Measurements from ENCODE around the gene SYF2. TPM values are rescaled to one million over a fixed set of nuclear protein-coding genes. Genes with fewer than 3 reads are reported as not detected.

The SYF2 gene
- total RNA-seq, 3 donors from 2014 or later: 44.0 to 57.9 (median 48.2) TPM

GRCh38 chr1:25173809-25174340 lies 58.4 kb downstream of the SYF2 start:
- no peak for TF ChIP-seq CTCF (IDR thresholded peaks at IDR 0.05)
- intact Hi-C loops (cut with DNase I, micrococcal nuclease): no loop called here

More at GRCh38 chr1:25173809-25174340, 58.4 kb downstream of the SYF2 start:
- Histone ChIP-seq H3K4me3 (no peak overlapping the region), H3K4me1 (ENCODE audit: low read depth) (peaks cover 8% of the 10 kb centered on the region), H3K9me3 (no peaks in the 10 kb centered on the region), H3K36me3 (ENCODE audit: low read depth) (no peaks in the 10 kb centered on the region)
- ATAC-seq (no peak), DNase-seq (no peak)

Other genes starting within 250 kb of the SYF2 start
- 100 to 1,000 TPM; 151 to 179 (median 153) TPM for gene RSRP1, start 15.0 kb upstream of the SYF2 start, total RNA-seq
- gene RHD, start 40.0 kb upstream of the SYF2 start, total RNA-seq: not detected
- 100 to 1,000 TPM; 110 to 149 (median 134) TPM for gene TMEM50A, start 105.8 kb upstream of the SYF2 start, total RNA-seq
- gene RHCE, start 188.3 kb upstream of the SYF2 start, total RNA-seq: under 1 TPM in 1 of 3 donors, not detected in 2; 0.39 TPM
- gene MACO1, start 198.4 kb upstream of the SYF2 start, total RNA-seq: 10 to 100 TPM; 21.8 to 23.5 (median 22.5) TPM